IPS-NIHi7 (cell line): ENCODE data around the gene SCN1B.
A peak's percentile ranks its signal among the peaks of the same experiment; 100 is the strongest.
"Not testable (repeated sequence)": the region's sequence is repeated elsewhere in the genome, so short reads cannot be mapped to it uniquely, and the experiment has no call there.

Source experiments
- DNase-seq: peaks from one replicate; pipeline ENCODE4 v3.0.0; 2012; ENCODE audit warnings: mixed read lengths; ENCODE audit errors: extremely low spot score

Gene SCN1B

GRCh38 chr19:35017507-35017906 lies 12.8 kb upstream of the SCN1B start:
- no peak for DNase-seq

GRCh38 chr19:35018379-35018778 lies 11.9 kb upstream of the SCN1B start:
- no peak for DNase-seq

- DNase-seq, result no peak
Measured at GRCh38 chr19:35019144-35019543, 11.1 kb upstream of the SCN1B start.

GRCh38 chr19:35021016-35021415 lies 9.3 kb upstream of the SCN1B start:
- no peak for DNase-seq

- no peak for DNase-seq
Measured at GRCh38 chr19:35021596-35021995, 8.7 kb upstream of the SCN1B start.

GRCh38 chr19:35022460-35022859 lies 7.8 kb upstream of the SCN1B start:
- DNase-seq, result no peak

- DNase-seq, result no peak
Measured at GRCh38 chr19:35023428-35023827, 6.8 kb upstream of the SCN1B start.

GRCh38 chr19:35024095-35024494 lies 6.2 kb upstream of the SCN1B start:
- DNase-seq, result no peak

GRCh38 chr19:35025969-35026368 lies 4.3 kb upstream of the SCN1B start:
- no peak for DNase-seq

GRCh38 chr19:35026418-35026817 lies 3.9 kb upstream of the SCN1B start:
- DNase-seq, result no peak

GRCh38 chr19:35027009-35027408 lies 3.3 kb upstream of the SCN1B start:
- no peak for DNase-seq

- no peak for DNase-seq
Measured at GRCh38 chr19:35027851-35028599, 2.2 kb upstream of the SCN1B start.

- DNase-seq, result not testable (repeated sequence)
Measured at GRCh38 chr19:35028600-35028885, 1.7 kb upstream of the SCN1B start.

GRCh38 chr19:35029275-35029736 lies 964 bp upstream of the SCN1B start:
- not testable (repeated sequence) for DNase-seq

- no peak for DNase-seq
Measured at GRCh38 chr19:35029737-35030256, 473 bp upstream of the SCN1B start.

GRCh38 chr19:35031072-35031881 lies 1.0 kb downstream of the SCN1B start:
- peak; percentile 61 for DNase-seq

- DNase-seq, result no peak
Measured at GRCh38 chr19:35032356-35032865, 2.1 kb downstream of the SCN1B start.

GRCh38 chr19:35033067-35034004 lies 3.1 kb downstream of the SCN1B start:
- no peak for DNase-seq

GRCh38 chr19:35034005-35034502 lies 3.8 kb downstream of the SCN1B start:
- DNase-seq, result no peak

- DNase-seq, result no peak
Measured at GRCh38 chr19:35034588-35035382, 4.5 kb downstream of the SCN1B start.
